ENCODE results near the gene ANKS1A. TPM values are rescaled to one million over a fixed set of nuclear protein-coding genes. Genes with fewer than 3 reads are reported as not detected.

The ANKS1A gene
- total RNA-seq, 1 donor from 2014 or later, result 76.9 TPM

DNA sequence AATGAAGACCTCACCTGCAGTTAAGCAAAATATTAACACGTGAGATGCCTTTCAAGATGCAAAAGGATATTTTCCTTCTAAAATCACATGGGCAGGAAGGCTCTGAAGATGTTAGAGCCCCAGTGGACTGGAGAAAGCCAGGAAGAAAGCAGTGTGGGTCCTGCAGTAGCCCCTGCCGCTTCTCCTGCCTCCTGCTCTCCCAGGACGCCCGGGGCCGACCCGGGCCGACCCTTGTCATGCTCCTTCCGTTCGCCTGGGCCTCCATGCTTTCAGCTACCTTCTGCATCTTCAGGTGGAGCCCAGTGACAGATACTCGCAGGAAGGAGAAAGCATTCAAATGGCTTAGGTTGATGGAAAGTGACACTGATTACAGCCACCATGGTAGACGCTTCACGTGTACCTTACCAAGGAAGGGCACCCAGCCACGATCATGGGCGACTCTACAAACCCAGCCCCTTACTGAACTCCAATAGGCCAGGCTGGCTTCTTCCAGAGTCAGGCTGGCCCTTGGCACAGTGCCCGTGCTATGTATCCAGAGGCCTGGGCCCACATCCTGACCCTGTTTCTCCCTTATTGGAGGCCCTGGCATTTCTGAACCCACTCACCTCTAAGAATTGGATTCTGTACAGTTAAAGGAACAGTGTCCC lies 183.1 kb downstream of the ANKS1A start:
- H3K27ac Mint-ChIP-seq (ENCODE audit: unreplicated experiment), result no peak overlapping the region
- DNase-seq, result no peak
- peaks cover 7% of the 10 kb centered on the region for H3K9me3 Mint-ChIP-seq (ENCODE audit: unreplicated experiment)
- no peak for TF ChIP-seq CTCF (IDR thresholded peaks at IDR 0.05; ENCODE audit: partially characterized antibody, unreplicated experiment)
- peaks cover 6% of the 10 kb centered on the region for H3K4me1 Mint-ChIP-seq (ENCODE audit: low read depth, unreplicated experiment)
- peaks cover 5% of the 10 kb centered on the region for H3K36me3 Mint-ChIP-seq (ENCODE audit: unreplicated experiment)
- no peak overlapping the region for H3K4me3 Mint-ChIP-seq (ENCODE audit: unreplicated experiment)
- H3K27me3 Mint-ChIP-seq (ENCODE audit: unreplicated experiment), result peaks cover 11% of the 10 kb centered on the region

DNA sequence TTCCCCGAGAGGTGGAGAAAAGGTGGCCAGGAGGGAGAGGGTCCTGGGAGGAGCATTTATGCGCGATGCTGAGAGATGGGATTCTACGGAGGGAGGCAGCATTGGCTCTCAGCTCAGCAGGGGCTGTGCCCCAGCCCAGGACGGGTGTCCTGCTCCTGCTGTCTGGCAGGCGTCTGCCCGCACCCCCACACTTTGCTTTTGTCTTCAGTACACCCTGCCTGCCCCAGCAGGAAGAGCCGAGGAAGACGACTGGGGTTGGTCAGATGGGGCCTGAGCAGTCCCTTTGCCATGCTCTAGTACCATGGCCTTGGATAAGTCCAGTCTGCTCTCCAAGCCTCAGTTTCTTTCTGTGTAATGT lies 183.6 kb downstream of the ANKS1A start:
- H3K9me3 Mint-ChIP-seq (ENCODE audit: unreplicated experiment), result peaks cover 6% of the 10 kb centered on the region
- no peak for TF ChIP-seq CTCF (IDR thresholded peaks at IDR 0.05; ENCODE audit: partially characterized antibody, unreplicated experiment)
- no peak overlapping the region for H3K4me3 Mint-ChIP-seq (ENCODE audit: unreplicated experiment)
- H3K36me3 Mint-ChIP-seq (ENCODE audit: unreplicated experiment), result peaks cover 5% of the 10 kb centered on the region
- peaks cover 8% of the 10 kb centered on the region for H3K4me1 Mint-ChIP-seq (ENCODE audit: low read depth, unreplicated experiment)
- H3K27me3 Mint-ChIP-seq (ENCODE audit: unreplicated experiment), result peaks cover 11% of the 10 kb centered on the region
- no peak overlapping the region for H3K27ac Mint-ChIP-seq (ENCODE audit: unreplicated experiment)
- DNase-seq, result no peak

GRCh38 chr6:35073211-35073610 lies 184.2 kb downstream of the ANKS1A start:
- no peak for TF ChIP-seq CTCF (IDR thresholded peaks at IDR 0.05; ENCODE audit: partially characterized antibody, unreplicated experiment)
- peaks cover 3% of the 10 kb centered on the region for H3K9me3 Mint-ChIP-seq (ENCODE audit: unreplicated experiment)
- peaks cover 5% of the 10 kb centered on the region for H3K36me3 Mint-ChIP-seq (ENCODE audit: unreplicated experiment)
- H3K4me1 Mint-ChIP-seq (ENCODE audit: low read depth, unreplicated experiment), result peaks cover 8% of the 10 kb centered on the region
- H3K4me3 Mint-ChIP-seq (ENCODE audit: unreplicated experiment), result no peak overlapping the region
- peaks cover 11% of the 10 kb centered on the region for H3K27me3 Mint-ChIP-seq (ENCODE audit: unreplicated experiment)
- H3K27ac Mint-ChIP-seq (ENCODE audit: unreplicated experiment), result no peak overlapping the region
- no peak for DNase-seq

GRCh38 chr6:35073766-35074471 lies 184.9 kb downstream of the ANKS1A start:
- H3K4me1 Mint-ChIP-seq (ENCODE audit: low read depth, unreplicated experiment), result peaks cover 8% of the 10 kb centered on the region
- no peak overlapping the region for H3K4me3 Mint-ChIP-seq (ENCODE audit: unreplicated experiment)
- peaks cover 5% of the 10 kb centered on the region for H3K36me3 Mint-ChIP-seq (ENCODE audit: unreplicated experiment)
- no peak overlapping the region for H3K27ac Mint-ChIP-seq (ENCODE audit: unreplicated experiment)
- no peak for TF ChIP-seq CTCF (IDR thresholded peaks at IDR 0.05; ENCODE audit: partially characterized antibody, unreplicated experiment)
- peaks cover 11% of the 10 kb centered on the region for H3K27me3 Mint-ChIP-seq (ENCODE audit: unreplicated experiment)
- peaks cover 3% of the 10 kb centered on the region for H3K9me3 Mint-ChIP-seq (ENCODE audit: unreplicated experiment)
- peak; percentile 2 for DNase-seq
